ENCODE data around the gene C2orf81.

The C2orf81 gene

DNA sequence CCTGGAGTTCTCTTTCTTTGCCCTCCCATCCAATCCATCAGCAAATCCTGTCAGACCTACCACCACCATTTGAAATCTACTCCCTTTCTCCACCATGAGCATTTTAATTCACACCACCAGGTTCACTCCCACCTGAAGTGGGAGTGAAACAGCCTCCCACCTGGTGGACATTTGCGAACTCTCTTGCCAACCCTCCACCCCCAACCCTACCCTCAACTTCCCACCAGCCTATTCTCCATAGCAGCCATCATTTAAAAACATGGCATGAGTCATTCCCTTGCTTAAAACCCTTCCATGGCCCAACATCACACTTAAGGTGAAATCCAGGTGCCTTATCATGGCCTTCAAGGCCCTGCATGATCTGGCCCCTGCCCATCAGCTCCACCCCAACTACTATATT, 16.8 kb upstream of the C2orf81 start:
- H3K79me2 ChIP-seq (ENCODE audit: low read length), result no peaks in the 10 kb centered on the region
- H3K4me2 ChIP-seq (ENCODE audit: low read length), result no peak overlapping the region
- H3K4me3 ChIP-seq (ENCODE audit: low read length), result no peak overlapping the region
- no peaks in the 10 kb centered on the region for H3K36me3 ChIP-seq (replicated peaks; ENCODE audit: low read depth, low read length)
- H3K9me3 ChIP-seq (ENCODE audit: insufficient read depth, low read length), result no peaks in the 10 kb centered on the region
- TF ChIP-seq EZH2phosphoT487 (IDR thresholded peaks at IDR 0.05; ENCODE audit: low read depth), result no peak
- TF ChIP-seq, protein P1, sequence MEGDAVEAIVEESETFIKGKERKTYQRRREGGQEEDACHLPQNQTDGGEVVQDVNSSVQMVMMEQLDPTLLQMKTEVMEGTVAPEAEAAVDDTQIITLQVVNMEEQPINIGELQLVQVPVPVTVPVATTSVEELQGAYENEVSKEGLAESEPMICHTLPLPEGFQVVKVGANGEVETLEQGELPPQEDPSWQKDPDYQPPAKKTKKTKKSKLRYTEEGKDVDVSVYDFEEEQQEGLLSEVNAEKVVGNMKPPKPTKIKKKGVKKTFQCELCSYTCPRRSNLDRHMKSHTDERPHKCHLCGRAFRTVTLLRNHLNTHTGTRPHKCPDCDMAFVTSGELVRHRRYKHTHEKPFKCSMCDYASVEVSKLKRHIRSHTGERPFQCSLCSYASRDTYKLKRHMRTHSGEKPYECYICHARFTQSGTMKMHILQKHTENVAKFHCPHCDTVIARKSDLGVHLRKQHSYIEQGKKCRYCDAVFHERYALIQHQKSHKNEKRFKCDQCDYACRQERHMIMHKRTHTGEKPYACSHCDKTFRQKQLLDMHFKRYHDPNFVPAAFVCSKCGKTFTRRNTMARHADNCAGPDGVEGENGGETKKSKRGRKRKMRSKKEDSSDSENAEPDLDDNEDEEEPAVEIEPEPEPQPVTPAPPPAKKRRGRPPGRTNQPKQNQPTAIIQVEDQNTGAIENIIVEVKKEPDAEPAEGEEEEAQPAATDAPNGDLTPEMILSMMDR (IDR thresholded peaks at IDR 0.05; ENCODE audit: low read depth, low read length), result no peak
- no peak overlapping the region for H3K27ac ChIP-seq (ENCODE audit: low read length)
- no peaks in the 10 kb centered on the region for H3K27me3 ChIP-seq (ENCODE audit: low read depth, low read length)
- peaks cover 35% of the 10 kb centered on the region for H3K4me1 ChIP-seq (ENCODE audit: low read length)
- no peak overlapping the region for H2AFZ ChIP-seq (ENCODE audit: low read depth, low read length)
- no peaks in the 10 kb centered on the region for H4K20me1 ChIP-seq (ENCODE audit: insufficient read depth, low read length)
- no peak overlapping the region for H3K9ac ChIP-seq (ENCODE audit: low read length)

DNA sequence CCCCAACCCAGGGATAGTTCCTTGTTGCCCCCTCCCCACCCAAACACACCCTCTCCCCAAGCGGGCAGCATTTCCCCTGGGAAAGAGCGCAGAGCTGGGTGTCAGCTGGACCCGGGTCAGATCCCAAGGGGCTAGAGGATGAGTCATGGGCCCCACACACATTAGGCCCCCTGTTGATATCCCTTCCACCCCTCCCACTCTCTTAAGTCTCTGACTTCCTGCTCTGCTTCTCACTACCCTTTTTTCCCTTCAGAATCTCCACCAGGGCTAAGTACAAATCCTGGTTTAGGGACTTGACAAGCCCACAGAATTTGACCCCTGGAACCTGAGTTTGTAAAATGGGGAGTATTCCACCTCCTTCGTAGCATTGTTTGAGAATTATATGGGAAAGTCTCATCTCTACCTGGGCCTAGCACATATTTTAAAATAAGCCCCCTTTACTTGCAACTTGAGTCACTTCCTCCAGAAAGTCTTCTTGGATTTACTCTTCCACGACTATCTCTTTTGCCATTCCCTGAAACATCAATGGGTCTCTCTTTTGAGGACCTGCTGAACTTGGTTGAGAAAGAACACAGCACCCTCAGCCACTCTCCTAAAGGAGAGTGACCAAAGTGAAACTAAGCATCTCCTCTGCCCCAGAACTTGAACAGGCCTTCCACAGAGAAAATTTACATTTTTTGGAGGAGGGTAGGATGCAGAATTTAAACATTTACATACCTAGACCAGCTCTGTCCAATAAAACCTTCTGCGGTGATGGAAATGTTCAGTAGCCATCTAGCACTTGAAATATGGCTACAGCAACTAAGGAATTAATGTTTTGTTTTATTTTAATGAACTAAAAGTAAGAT, 15.7 kb upstream of the C2orf81 start:
- no peak for TF ChIP-seq EZH2phosphoT487 (IDR thresholded peaks at IDR 0.05; ENCODE audit: low read depth)
- TF ChIP-seq, protein P1 (IDR thresholded peaks at IDR 0.05; ENCODE audit: low read depth, low read length), result no peak
- Histone ChIP-seq H3K4me3 (ENCODE audit: low read length) (peak overlapping the region; percentile 41), H2AFZ (ENCODE audit: low read depth, low read length) (no peak overlapping the region), H3K9me3 (ENCODE audit: insufficient read depth, low read length) (no peaks in the 10 kb centered on the region), H3K27ac (ENCODE audit: low read length) (peak overlapping the region; percentile 44), H3K27me3 (ENCODE audit: low read depth, low read length) (no peaks in the 10 kb centered on the region), H3K36me3 (replicated peaks; ENCODE audit: low read depth, low read length) (no peaks in the 10 kb centered on the region), H3K4me1 (ENCODE audit: low read length) (peaks cover 35% of the 10 kb centered on the region), H3K4me2 (ENCODE audit: low read length) (peak overlapping the region; percentile 62), H3K79me2 (ENCODE audit: low read length) (no peaks in the 10 kb centered on the region), H4K20me1 (ENCODE audit: insufficient read depth, low read length) (no peaks in the 10 kb centered on the region), H3K9ac (ENCODE audit: low read length) (no peak overlapping the region)

GRCh38 chr2:74436111-74436805, 14.8 kb upstream of the C2orf81 start:
- Histone ChIP-seq H3K9ac (ENCODE audit: low read length) (no peak overlapping the region), H3K27ac (ENCODE audit: low read length) (peak overlapping the region; percentile 44), H3K27me3 (ENCODE audit: low read depth, low read length) (no peaks in the 10 kb centered on the region), H2AFZ (ENCODE audit: low read depth, low read length) (no peak overlapping the region), H3K4me3 (ENCODE audit: low read length) (peak overlapping the region; percentile 23; the same call in 1 of the 2 replicates), H3K36me3 (replicated peaks; ENCODE audit: low read depth, low read length) (no peaks in the 10 kb centered on the region), H3K79me2 (ENCODE audit: low read length) (no peaks in the 10 kb centered on the region), H3K4me1 (ENCODE audit: low read length) (peaks cover 35% of the 10 kb centered on the region), H4K20me1 (ENCODE audit: insufficient read depth, low read length) (no peaks in the 10 kb centered on the region), H3K9me3 (ENCODE audit: insufficient read depth, low read length) (no peaks in the 10 kb centered on the region), H3K4me2 (ENCODE audit: low read length) (peak overlapping the region; percentile 62)
- TF ChIP-seq, protein P1 (IDR thresholded peaks at IDR 0.05; ENCODE audit: low read depth, low read length), result no peak
- TF ChIP-seq EZH2phosphoT487 (IDR thresholded peaks at IDR 0.05; ENCODE audit: low read depth), result no peak

DNA sequence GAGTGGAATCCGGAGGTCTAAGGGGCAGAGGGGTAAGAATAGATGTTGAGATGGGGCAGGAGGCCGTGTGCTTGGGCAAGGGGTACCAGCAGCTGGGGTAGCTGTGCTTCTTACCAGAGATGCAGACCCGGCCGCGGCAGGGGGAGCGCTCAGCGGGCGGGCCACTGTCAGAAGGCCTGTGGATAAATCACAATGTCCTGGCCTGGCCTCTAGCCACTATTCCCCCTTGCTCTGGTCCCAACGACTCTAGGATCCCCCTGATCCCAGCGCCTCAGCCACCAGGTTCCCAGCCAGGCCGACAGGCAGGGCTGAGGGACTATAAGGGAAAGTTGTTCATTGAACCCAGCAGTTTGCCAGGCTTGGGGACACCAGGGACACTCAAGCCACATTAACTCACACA, 9.1 kb upstream of the C2orf81 start:
- H3K36me3 ChIP-seq (replicated peaks; ENCODE audit: low read depth, low read length), result peaks cover 9% of the 10 kb centered on the region
- H3K27ac ChIP-seq (ENCODE audit: low read length), result no peak overlapping the region
- H3K9ac ChIP-seq (ENCODE audit: low read length), result no peak overlapping the region
- H3K9me3 ChIP-seq (ENCODE audit: insufficient read depth, low read length), result no peaks in the 10 kb centered on the region
- no peak overlapping the region for H3K4me3 ChIP-seq (ENCODE audit: low read length)
- TF ChIP-seq, protein P1 (IDR thresholded peaks at IDR 0.05; ENCODE audit: low read depth, low read length), result no peak
- TF ChIP-seq EZH2phosphoT487 (IDR thresholded peaks at IDR 0.05; ENCODE audit: low read depth), result no peak
- no peaks in the 10 kb centered on the region for H3K79me2 ChIP-seq (ENCODE audit: low read length)
- no peaks in the 10 kb centered on the region for H4K20me1 ChIP-seq (ENCODE audit: insufficient read depth, low read length)
- no peak overlapping the region for H2AFZ ChIP-seq (ENCODE audit: low read depth, low read length)
- H3K4me2 ChIP-seq (ENCODE audit: low read length), result no peak overlapping the region
- H3K4me1 ChIP-seq (ENCODE audit: low read length), result no peaks in the 10 kb centered on the region
- H3K27me3 ChIP-seq (ENCODE audit: low read depth, low read length), result no peaks in the 10 kb centered on the region

Data from OCI-LY3 (cell line).